OCI-LY1 (cell line): ENCODE measurements around the gene FSTL5.

Experiments used
- EZH2 ChIP-seq: fragments of 200-600 bp; sonication (generic), shearing (Covaris generic); IDR thresholded peaks from 2 replicates; pipeline ENCODE4 v1.8.0; 2017; ENCODE audit warnings: borderline replicate concordance, mixed run types, mild to moderate bottlenecking, antibody characterized with exemption, low read length, moderate library complexity, mixed read lengths
- TF ChIP-seq, protein P1 (sequence below): fragments of 200-600 bp; sonication (generic), shearing (Covaris generic); IDR thresholded peaks from 2 replicates; pipeline ENCODE4 v1.5.1; 2017; ENCODE audit warnings: mild to moderate bottlenecking, antibody characterized with exemption, low read length, moderate library complexity, mixed read lengths

DNA sequence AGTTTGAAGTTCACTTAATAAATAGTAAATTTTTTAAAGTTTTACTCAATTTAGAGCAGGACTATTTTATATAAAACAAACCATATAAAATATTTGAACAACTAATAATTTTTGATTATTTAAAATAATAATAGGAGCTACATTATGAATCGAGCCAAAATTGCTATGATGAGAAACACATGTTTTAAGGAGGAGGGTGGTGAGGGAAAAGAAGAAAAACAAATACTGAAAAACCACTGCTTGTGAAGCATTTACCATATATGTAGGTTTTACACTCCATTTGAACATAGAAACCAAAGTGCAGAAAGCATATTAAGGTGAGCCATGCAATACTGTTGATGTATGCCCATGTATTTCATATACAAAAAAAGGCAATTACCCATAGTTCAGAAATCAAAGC, 448.9 kb downstream of the FSTL5 start:
- TF ChIP-seq, protein P1, sequence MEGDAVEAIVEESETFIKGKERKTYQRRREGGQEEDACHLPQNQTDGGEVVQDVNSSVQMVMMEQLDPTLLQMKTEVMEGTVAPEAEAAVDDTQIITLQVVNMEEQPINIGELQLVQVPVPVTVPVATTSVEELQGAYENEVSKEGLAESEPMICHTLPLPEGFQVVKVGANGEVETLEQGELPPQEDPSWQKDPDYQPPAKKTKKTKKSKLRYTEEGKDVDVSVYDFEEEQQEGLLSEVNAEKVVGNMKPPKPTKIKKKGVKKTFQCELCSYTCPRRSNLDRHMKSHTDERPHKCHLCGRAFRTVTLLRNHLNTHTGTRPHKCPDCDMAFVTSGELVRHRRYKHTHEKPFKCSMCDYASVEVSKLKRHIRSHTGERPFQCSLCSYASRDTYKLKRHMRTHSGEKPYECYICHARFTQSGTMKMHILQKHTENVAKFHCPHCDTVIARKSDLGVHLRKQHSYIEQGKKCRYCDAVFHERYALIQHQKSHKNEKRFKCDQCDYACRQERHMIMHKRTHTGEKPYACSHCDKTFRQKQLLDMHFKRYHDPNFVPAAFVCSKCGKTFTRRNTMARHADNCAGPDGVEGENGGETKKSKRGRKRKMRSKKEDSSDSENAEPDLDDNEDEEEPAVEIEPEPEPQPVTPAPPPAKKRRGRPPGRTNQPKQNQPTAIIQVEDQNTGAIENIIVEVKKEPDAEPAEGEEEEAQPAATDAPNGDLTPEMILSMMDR: no peak
- TF ChIP-seq EZH2: no peak
